ENCODE measurements around the gene LHX2. TPM values are rescaled to one million over a fixed set of nuclear protein-coding genes. Genes with fewer than 3 reads are reported as not detected.

Gene LHX2
- total and polyA plus RNA-seq, 2 experiments from 2014 or later: 1.7 TPM; not detected in 1

- no peak for TF ChIP-seq ZNF462 (CRISPR knock-in tag; IDR thresholded peaks at IDR 0.05)
- no peak for TF ChIP-seq STAT1 (IDR thresholded peaks at IDR 0.05; ENCODE audit: unreplicated experiment)
- no peak for TF ChIP-seq POLR2AphosphoS5 (IDR thresholded peaks at IDR 0.05; ENCODE audit: low read depth)
- no peak for TF ChIP-seq CREB1 (CRISPR knock-in tag; IDR thresholded peaks at IDR 0.05; ENCODE audit: low read depth)
Observed at GRCh38 chr9:123965801-123966686, 45.5 kb upstream of the LHX2 start (continued).

GRCh38 chr9:123967323-123967722 lies 44.2 kb upstream of the LHX2 start:
- Histone ChIP-seq H3K27me3 (ENCODE audit: insufficient read depth) (no peaks in the 10 kb centered on the region), H3K27ac (ENCODE audit: low read depth) (no peak overlapping the region), H2AFZ (no peak overlapping the region), H3K9me2 (ENCODE audit: insufficient read depth) (peaks cover 12% of the 10 kb centered on the region), H3K79me2 (replicated peaks; ENCODE audit: insufficient read depth) (no peaks in the 10 kb centered on the region), H3F3A (replicated peaks; ENCODE audit: low read depth) (peaks cover 8% of the 10 kb centered on the region; the same call in 1 of the 2 replicates), H3K36me3 (ENCODE audit: insufficient read depth) (no peaks in the 10 kb centered on the region), H3K4me1 (ENCODE audit: insufficient read depth) (no peaks in the 10 kb centered on the region), H4K20me1 (replicated peaks; ENCODE audit: insufficient read depth) (no peaks in the 10 kb centered on the region), H3K4me3 (no peak overlapping the region), H3K4me2 (no peak overlapping the region)
- ATAC-seq (no peak), DNase-seq (ENCODE audit: low spot score) (no peak)
- Mint-ChIP-seq H3K9me3 (no peaks in the 10 kb centered on the region; the same call in 2 of the 3 replicates), H3K36me3 (ENCODE audit: low read depth) (no peaks in the 10 kb centered on the region), H3K4me3 (no peak overlapping the region), H3K27me3 (ENCODE audit: insufficient read depth, low read depth, poor library complexity) (peaks cover 10% of the 10 kb centered on the region), H3K27ac (no peak overlapping the region), H3K4me1 (peaks cover 8% of the 10 kb centered on the region)
- TF ChIP-seq EZH2 (IDR thresholded peaks at IDR 0.05; ENCODE audit: low read depth, unreplicated experiment) (no peak), ZNF331 (CRISPR knock-in tag; IDR thresholded peaks at IDR 0.05; ENCODE audit: low read depth) (no peak), STAT1 (IDR thresholded peaks at IDR 0.05; ENCODE audit: unreplicated experiment) (no peak), CREB1 (CRISPR knock-in tag; IDR thresholded peaks at IDR 0.05; ENCODE audit: low read depth) (no peak), NANOG (IDR thresholded peaks at IDR 0.05; ENCODE audit: borderline replicate concordance) (no peak), REST (IDR thresholded peaks at IDR 0.05; ENCODE audit: unreplicated experiment) (no peak), POLR2AphosphoS5 (IDR thresholded peaks at IDR 0.05; ENCODE audit: low read depth) (no peak), EZH2phosphoT487 (IDR thresholded peaks at IDR 0.05; ENCODE audit: unreplicated experiment) (no peak), JUNB (IDR thresholded peaks at IDR 0.05; ENCODE audit: unreplicated experiment) (no peak)

Measured in GM23338 (cell line).